Lower leg skin (tissue), 4 donors: Measurements from ENCODE around the gene IGSF22. TPM values are rescaled to one million over a fixed set of nuclear protein-coding genes. Genes with fewer than 3 reads are reported as not detected.
"Not testable (repeated sequence)": the region's sequence is repeated elsewhere in the genome, so short reads cannot be mapped to it uniquely, and the experiment has no call there.

ENCODE experiments used
- DNase-seq, 2 donors: peaks; one replicate each; pipeline ENCODE4 v3.0.0-alpha.2; 2019; ENCODE audit warnings: low spot score in 2 of 2
- H3K4me3 ChIP-seq: fragments of 200-600 bp; sonication (generic); 2 replicates; pipeline ENCODE4 v1.5.1; 2017; ENCODE audit warnings: mild to moderate bottlenecking, low read depth; ENCODE audit not compliant: poor library complexity, severe bottlenecking
- CTCF ChIP-seq, 3 donors: fragments of 450-650 bp; IDR thresholded peaks; one replicate each; pipeline ENCODE4 v1.5.1; 2016; ENCODE audit warnings: antibody characterized with exemption in 3 of 3, mild to moderate bottlenecking in 3 of 3, moderate library complexity in 2 of 3
- POLR2A ChIP-seq, 2 donors: fragments of 450-650 bp; IDR thresholded peaks; one replicate each; pipeline ENCODE4 v1.6.1; 2016 to 2017; ENCODE audit warnings: antibody characterized with exemption in 2 of 2, mild to moderate bottlenecking in 1 of 2, moderate library complexity in 1 of 2
- WGBS, 2 donors: methylation state at CpG; one replicate each; pipeline ENCODE4 v1.1.5; 2018; 5-methylcytosine and 5-hydroxymethylcytosine counted together
- intact Hi-C: fragments of 100-400 bp; cut with DNase I; formaldehyde crosslinking; loops from one replicate; pipeline ENCODE4 v1.15.0; 2023; ENCODE audit warnings: low total_unique reads
- total RNA-seq, 4 donors: library from RNA; depleted of rRNA; stranded (reverse); fragments of >200 nt; gene quantifications; one replicate each; pipeline ENCODE4 v1.1.0, GENCODE V29; 2016

IGSF22 gene
- total RNA-seq, 4 donors from 2014 or later, result 0.15 to 0.68 (median 0.34) TPM; not detected in 1

- no peak for TF ChIP-seq POLR2A (IDR thresholded peaks at IDR 0.05)
- TF ChIP-seq CTCF (IDR thresholded peaks at IDR 0.05), result no peak
- intact Hi-C loops, result no loop called here
- DNase-seq, result peak in 1 of 2 donors; percentile 6
- no peak overlapping the region for H3K4me3 ChIP-seq
- 62 to 79% methylated on average over 4 of the region's 4 CpGs for WGBS, 2 donors
These were observed 57.9 kb downstream of the IGSF22 start for GRCh38 chr11:18668131-18668530.

- H3K4me3 ChIP-seq, intact Hi-C loops, DNase-seq: not testable (repeated sequence)
- 82 to 84% methylated on average over 10 of the region's 10 CpGs for WGBS, 2 donors
These were observed 60.6 kb downstream of the IGSF22 start for GRCh38 chr11:18665353-18665872.

DNA sequence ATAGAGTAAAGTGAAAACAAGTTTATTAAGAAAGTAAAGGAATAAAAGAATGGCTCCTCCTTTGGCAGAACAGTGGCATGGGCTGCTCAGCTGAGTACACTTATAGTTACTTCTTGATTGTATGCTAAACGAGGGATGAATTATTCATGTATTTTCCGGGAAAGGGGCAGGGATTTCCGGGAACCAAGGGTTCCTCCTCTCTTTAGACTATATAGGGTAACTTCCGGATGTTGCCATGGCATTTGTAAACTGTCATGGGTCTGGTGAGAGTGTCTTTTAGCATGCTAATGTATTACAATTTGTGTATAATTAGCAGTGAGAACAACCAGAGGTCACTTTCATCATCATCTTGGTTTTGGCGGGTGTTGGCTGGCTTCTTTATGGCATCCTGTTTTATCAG is 68.3 kb downstream of the IGSF22 start:
- 71 to 82% methylated on average over 5 of the region's 5 CpGs for WGBS, 2 donors
- DNase-seq, result peak in 1 of 2 donors; percentile 23
- TF ChIP-seq CTCF (IDR thresholded peaks at IDR 0.05), result no peak
- TF ChIP-seq POLR2A (IDR thresholded peaks at IDR 0.05), result no peak

More for the DNA sequence above, 68.3 kb downstream of the IGSF22 start:
- H3K4me3 ChIP-seq, result no peak overlapping the region
- intact Hi-C loops, result no loop called here

Other genes with a start within 250 kb of the IGSF22 start
- 100 to 1,000 TPM in 1 of 4 donors, 10 to 100 TPM in 3; 76.9 to 103 (median 85.8) TPM for gene TSG101, start 199.2 kb downstream of the IGSF22 start, total RNA-seq
- 10 to 100 TPM; 21.4 to 50.2 (median 31.3) TPM for gene UEVLD, start 137.5 kb downstream of the IGSF22 start, total RNA-seq
- gene MISFA, start 126.4 kb downstream of the IGSF22 start, total RNA-seq, result 1 to 10 TPM in 3 of 4 donors, not detected in 1; 1.3 to 2.8 (median 2.1) TPM
- gene SPTY2D1, start 91.8 kb downstream of the IGSF22 start, total RNA-seq, result 10 to 100 TPM; 15.8 to 25.4 (median 19.7) TPM
- gene TMEM86A, start 27.4 kb downstream of the IGSF22 start, total RNA-seq, result 10 to 100 TPM; 37.6 to 96.2 (median 52.8) TPM
- gene PTPN5, start 65.6 kb upstream of the IGSF22 start, total RNA-seq, result 1 to 10 TPM in 1 of 4 donors, under 1 TPM in 2, not detected in 1; 0.29 to 2.7 (median 0.69) TPM
- gene MRGPRX1, start 213.2 kb upstream of the IGSF22 start, total RNA-seq, result not detected